Measurements from ENCODE around the gene MAPRE3.

MAPRE3 gene

DNA sequence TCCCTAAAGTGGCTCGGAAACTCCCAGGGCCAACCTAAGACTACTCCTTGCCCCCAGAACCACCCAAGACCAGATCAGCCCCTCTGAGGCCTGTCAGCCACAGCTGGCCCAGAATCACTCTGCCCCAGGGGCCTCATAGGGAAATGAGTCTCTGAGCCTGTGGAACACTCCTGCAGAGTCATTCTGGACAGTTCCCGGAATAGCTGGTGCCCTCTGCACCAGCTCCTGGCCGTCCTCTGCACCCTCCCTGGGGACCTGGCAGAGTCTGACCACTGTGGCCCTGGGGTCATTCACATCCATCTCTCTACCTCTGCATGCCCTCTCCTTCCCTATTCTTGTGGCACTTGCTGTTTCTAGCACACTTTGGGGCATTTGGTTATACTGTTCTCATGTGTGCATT lies 47.7 kb downstream of the MAPRE3 start:
- no peak for DNase-seq

GRCh38 chr2:27019459-27019858 lies 49.0 kb downstream of the MAPRE3 start:
- DNase-seq: no peak

DNA sequence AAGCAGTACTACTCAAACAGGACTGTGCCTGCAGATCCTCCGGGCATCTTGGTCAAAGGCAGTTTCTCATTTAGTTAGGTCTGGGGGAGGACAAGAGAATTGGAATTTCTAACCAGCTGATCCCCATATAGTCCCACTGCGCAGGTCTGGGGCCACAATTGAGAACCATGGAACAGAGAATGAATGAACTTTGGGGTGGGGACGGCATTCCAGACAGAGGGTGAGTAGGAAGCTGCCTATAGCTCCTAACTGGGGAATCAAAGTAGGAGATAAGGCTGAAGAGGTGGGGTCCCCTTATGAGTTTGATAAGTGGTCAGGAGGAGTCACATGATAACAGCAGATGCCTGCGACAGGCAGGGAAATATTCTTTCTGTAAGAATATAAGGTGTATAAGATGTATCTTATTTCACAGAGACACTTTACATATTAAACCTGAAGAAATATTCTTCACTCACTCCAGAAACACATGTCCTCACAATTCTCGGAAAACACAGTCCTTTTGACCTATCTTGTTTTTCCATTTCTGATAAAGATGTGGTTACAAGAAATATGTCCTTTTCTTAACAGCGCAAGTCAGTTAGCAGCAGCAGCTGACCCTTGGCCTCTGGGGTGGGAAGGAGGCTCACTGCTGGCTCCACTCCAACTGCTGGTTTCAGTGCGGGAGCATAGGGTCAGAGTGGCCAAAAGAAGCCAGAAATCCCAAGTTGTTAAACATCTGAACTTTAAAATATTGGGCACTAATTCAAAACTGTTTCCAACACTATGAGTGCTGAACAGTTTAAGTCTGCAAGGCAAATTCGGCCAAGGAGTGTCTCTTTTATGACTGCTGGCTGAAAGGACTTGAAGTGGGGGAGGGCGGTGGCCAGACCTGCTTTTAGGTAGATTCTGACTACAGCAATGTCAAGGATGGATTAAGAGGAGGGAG lies 49.8 kb downstream of the MAPRE3 start:
- no peak for DNase-seq

DNA sequence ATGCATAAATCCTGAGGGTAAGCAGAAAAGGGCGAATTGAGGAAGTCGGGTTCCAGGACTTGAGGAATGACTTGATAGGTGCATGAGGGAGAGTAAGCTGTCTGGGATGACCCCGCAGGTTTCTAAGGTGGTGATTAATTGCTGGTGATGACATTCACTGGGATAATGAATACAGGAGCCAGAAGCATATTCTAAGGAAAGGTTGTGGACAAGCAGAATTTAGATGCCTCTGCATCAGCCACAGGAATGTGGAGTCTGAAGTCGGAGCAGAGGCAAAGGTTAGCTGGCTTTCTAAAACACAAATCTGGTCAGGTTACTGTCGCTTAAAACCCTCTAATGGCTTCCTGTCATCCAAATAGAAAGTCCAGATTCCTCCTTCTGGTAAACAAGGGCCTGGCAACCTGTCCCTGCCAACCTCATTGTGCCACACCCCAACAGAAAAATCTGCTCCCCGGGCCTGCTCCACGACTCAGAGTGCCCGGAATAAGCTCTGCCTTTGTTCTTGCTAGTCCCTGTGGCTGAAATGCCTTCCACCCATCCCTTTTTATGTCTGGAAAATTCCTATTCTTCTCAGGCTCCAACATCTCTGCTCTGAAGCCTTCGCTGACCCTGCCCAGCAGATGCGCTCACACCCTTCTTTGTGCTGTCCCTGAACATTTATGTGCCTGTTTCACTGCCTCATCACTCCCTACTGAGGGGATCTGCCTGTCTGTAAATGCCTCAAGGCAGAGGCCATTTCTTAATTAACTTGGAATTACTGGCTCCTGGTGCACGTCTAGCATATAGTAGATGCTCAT lies 51.0 kb downstream of the MAPRE3 start:
- no peak for DNase-seq

DNA sequence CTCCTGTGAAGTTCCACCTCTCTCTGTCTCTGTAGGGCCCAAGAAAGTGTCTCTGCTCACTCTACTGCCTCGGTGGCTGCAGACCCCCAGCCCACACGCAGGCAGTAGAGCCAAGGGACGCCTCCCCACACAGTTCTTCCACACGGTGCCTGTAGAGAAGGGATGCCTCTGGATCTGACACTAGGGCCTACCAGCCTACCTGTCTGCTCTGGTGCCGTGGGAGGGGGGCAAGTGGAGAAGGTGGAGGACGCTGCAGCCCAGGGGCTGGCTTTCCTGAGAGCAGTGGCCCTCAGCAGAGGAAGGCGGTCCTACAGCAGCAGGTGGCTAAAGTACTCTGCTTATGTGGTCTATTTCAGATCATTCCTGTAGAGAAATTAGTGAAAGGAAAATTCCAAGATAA lies 53.3 kb downstream of the MAPRE3 start:
- no peak for DNase-seq

DNA sequence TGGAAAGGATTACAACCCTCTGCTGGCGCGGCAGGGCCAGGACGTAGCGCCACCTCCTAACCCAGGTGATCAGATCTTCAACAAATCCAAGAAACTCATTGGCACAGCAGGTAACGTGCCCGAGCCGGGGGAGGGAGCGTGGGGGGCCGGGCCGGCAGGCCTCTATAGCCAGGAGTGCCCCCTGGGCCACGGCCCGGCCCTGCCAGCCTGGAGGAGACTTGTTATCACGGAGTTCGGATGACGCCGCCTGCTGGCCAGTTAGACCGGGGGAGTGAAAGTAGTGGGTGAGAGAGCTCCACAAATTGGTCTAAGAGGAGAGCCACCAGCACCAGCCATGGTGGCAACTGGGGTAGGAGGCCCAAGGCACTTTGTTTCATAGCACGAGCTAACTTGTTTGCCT lies 53.8 kb downstream of the MAPRE3 start:
- DNase-seq: no peak

DNA sequence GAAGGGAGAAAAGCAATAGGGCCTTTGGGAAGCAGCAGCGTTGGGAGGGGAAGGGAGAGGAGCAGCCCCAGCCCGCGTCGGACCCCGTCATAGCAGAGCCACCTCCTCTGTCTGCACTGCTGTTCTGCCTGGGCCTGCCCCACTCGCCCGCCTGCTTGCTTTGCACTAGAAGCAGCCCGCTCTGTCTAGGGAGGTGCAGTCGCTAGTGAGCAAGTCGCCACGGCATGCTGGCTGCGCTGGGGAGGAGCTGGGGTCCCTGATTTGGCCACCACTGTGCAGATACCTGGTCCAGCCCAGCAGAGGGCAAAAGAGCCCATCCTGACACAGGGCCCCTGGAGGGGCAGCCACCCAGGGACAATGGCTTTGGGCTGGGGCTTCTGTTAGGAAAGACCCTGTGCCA lies 54.4 kb downstream of the MAPRE3 start:
- DNase-seq: no peak

DNA sequence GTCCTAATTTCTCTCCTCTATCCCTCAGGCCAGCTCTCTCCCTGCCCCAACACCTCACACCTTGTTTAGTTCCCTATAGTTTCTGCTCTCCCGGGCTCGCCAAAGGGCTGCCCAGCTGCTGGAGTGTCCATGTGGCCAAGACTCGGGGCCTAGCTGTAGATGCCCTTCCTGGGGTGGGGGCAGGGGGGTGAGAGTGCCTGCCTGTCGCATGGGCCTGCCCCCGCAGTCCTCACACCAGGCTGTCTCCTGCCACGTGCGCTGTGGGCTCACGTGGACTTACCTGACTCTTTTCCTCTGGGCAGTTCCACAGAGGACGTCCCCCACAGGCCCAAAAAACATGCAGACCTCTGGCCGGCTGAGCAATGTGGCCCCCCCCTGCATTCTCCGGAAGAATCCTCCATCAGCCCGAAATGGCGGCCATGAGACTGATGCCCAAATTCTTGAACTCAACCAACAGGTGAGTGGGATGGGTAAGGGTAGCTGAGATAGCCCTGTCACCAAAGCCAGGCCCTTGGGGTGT lies 54.9 kb downstream of the MAPRE3 start:
- no peak for DNase-seq

DNA sequence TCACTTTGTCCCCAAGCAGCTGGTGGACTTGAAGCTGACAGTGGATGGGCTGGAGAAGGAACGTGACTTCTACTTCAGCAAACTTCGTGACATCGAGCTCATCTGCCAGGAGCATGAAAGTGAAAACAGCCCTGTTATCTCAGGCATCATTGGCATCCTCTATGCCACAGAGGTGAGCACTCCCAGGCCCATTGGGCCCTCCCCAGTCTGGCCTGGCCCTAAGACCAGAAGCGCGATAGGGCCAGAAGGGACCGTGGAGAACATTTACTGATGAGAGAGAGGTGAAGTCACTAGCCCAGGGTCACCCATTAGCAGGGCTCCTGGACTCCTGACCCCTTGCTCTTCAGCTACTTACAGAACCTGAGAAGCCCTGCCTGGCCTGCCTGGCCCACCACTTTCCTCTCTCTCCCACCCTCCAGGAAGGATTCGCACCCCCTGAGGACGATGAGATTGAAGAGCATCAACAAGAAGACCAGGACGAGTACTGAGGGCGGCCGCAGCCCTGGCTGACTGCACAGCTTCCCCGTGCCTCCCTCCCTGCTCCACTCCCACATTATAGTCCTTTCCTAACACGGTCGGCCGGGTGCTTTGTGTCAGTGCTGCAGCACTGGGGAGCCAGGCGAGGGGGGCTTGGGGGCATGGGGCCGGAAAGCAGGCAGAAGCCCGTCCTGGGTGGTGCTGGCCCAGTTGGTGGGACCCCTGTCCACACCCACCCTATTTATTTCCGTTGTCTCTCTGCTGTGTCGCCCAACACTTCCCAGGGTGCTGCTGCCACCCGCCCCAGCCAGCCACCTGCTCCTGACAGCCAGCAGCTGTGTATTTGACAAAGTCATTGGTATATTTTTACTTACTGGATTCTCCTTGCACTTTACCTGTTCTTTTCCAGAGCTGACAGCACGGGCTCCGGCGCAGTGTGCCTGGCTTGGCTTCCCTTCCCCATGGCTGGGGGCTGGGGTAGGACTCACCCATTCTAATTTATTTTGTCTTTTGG lies 55.7 kb downstream of the MAPRE3 start:
- DNase-seq: no peak

DNA sequence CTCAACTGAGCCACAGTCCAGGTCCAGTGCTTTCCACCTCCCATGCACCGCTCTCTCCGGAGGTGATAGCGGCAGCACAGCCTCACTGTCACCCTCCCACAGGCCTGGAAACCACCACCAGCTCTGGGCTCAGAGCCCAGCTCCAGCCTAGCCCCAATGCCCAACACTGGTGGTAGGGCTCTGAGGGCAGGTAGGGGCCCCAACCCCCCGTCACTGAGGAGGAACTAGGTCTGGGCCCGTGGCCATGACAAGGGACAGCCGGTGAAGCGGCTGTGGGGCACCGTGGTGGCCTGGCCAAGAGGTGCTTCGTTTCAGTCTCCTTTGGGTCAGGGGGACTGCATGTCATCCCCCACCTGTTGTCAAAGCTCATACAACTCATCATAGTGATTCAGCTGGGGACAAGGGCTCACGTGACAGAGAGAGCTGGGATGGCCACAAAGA lies 56.8 kb downstream of the MAPRE3 start:
- no peak for DNase-seq

- DNase-seq: no peak
Observed at GRCh38 chr2:27029051-27029450, 58.6 kb downstream of the MAPRE3 start.

GRCh38 chr2:27032495-27033252 lies 62.2 kb downstream of the MAPRE3 start, which contains the start of gene TMEM214:
TMEM214 (plus strand) TSS chr2:27032965; CDS start chr2:27033016, 51 bp downstream.
- DNase-seq: peak; percentile 62 to 80

DNA sequence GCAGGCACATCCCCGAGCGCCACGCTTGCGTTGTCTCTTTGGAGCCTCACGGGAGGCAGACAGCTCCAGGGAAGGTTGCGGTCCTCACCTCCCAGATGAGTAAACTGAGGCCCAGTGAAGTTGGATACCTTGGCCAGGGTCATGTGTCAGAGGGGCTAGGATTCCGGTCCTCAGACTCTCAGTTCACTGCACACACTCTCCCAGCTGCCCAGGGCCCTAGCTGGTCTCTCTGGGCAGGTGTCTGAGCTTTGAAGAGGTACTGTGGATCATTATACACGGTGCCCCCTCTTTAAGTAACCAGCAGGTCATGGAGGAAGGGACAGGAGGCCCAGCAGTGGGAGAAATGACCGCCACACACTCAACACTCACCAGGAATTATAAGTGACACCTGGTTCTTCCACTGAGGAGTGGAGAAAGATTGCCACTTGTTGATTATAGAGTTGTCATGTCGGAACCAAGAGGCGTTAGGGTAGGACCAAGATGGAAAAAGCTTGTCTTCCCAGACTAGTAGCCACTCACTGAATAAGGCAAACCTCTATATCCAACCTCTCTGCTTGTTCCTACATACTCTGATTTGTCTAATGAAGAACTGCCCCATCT lies 62.9 kb downstream of the MAPRE3 start:
- DNase-seq: no peak

- no peak for DNase-seq
Observed at GRCh38 chr2:27038012-27038411, 67.6 kb downstream of the MAPRE3 start.

- DNase-seq: no peak
Observed at GRCh38 chr2:27038631-27039339, 68.3 kb downstream of the MAPRE3 start.

GRCh38 chr2:27039426-27039825 lies 69.0 kb downstream of the MAPRE3 start:
- no peak for DNase-seq

DNA sequence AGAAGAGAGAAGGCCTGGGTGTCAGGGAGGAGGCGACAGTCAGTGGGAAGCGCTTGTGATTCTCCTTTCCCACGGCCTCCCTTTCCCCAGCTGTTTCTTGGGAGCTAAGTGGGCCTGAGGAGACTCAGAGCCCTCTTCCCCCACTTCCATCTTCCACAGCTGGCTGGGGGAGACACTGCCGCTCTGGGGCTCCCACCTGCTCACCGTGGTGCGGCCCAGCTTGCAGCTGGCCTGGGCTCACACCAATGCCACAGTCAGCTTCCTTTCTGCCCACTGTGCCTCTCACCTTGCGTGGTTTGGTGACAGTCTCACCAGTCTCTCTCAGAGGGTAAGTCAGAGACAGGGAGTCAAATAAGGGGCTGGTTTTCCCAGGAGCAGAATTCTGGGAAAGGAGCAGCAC lies 69.4 kb downstream of the MAPRE3 start:
- no peak for DNase-seq

DNA sequence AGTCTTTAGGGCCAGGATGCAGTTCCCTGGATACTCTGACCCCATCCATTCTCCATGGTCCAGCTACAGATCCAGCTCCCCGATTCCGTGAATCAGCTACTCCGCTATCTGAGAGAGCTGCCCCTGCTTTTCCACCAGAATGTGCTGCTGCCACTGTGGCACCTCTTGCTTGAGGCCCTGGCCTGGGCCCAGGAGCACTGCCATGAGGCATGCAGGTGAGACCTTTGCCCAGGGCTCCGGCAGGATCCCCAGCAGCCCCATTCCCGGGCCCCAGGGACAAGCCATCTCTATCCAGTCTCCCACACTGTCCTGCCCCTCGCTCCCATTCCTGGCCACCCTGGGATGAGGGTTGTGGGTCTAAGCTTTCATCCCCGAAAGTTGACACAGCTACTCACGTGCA lies 69.8 kb downstream of the MAPRE3 start:
- no peak for DNase-seq

GRCh38 chr2:27041752-27042151 lies 71.3 kb downstream of the MAPRE3 start:
- DNase-seq: no peak

GRCh38 chr2:27042159-27042661 lies 71.8 kb downstream of the MAPRE3 start:
- DNase-seq: no peak

Data from NCI-H1930 (cell line).